ENCODE data around the gene STAP2.
"Not testable (repeated sequence)": the region's sequence is repeated elsewhere in the genome, so short reads cannot be mapped to it uniquely, and the experiment has no call there.

STAP2 gene

DNA sequence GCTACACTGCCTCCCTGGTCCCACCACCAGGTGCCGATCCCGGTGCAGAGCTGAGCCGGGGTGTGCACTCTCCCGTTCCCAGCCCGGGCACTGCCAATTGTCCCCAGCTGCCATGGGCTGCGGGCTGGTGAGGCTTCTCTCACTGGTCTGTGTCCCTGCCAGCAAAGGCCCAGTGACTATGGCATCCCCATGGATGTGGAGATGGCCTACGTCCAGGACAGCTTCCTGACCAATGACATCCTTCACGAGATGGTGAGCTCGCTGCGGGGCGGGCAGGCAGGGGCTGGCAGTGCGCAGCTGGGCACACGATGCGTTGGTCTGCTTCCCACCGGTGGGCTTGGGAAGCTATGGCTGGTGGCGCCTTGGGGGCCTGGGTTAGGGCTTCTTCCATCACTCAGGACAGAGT lies 19.3 kb upstream of the STAP2 start:
- no peak for DNase-seq (ENCODE audit: low read depth)

- no peak for DNase-seq (ENCODE audit: low read depth)
These were observed 18.6 kb upstream of the STAP2 start for GRCh38 chr19:4357095-4357797.

- no peak for DNase-seq (ENCODE audit: low read depth)
These were observed 16.3 kb upstream of the STAP2 start for GRCh38 chr19:4354897-4355296.

DNA sequence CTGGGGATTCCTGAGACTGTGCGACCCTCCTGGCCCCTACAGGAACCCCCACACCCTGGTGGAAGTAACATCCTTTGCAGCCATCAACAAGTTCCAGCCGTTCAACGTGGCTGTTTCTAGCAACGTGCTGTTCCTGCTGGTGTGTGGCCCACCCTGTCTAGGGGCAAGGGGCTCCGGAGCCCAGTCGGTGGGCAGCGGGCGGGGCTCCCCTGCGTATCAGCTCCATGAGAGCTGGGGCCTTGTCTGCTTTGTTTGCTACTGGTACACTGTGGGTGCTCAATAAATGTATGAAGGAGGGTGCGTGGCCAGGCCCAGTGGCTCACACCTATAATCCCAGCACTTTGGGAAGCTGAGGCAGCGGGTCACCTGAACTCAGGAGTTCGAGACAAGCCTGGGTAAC lies 15.7 kb upstream of the STAP2 start:
- DNase-seq (ENCODE audit: low read depth), result no peak

GRCh38 chr19:4352701-4353121 lies 14.1 kb upstream of the STAP2 start:
- peak; percentile 27 for DNase-seq (ENCODE audit: low read depth)

DNA sequence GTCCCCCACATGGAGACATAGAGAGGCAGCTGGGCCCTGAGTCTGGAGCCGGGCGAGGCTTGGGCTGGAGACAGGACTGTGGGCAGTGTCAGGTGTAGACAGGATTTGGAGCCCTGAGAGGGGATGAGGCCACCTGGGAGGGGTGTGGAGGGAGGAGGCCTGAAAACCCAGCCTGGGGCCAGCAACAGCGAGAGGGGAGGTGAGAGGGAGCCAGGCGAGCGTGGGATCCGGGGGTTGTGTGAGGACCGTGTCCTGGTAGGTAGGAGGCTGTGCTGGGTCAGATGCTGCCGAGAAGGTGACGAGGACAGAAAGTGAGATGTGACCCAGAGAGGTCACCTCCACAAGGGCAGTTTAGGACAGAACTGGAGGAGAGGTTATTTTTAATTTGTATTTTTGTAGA lies 12.1 kb upstream of the STAP2 start:
- DNase-seq (ENCODE audit: low read depth), result no peak

DNA sequence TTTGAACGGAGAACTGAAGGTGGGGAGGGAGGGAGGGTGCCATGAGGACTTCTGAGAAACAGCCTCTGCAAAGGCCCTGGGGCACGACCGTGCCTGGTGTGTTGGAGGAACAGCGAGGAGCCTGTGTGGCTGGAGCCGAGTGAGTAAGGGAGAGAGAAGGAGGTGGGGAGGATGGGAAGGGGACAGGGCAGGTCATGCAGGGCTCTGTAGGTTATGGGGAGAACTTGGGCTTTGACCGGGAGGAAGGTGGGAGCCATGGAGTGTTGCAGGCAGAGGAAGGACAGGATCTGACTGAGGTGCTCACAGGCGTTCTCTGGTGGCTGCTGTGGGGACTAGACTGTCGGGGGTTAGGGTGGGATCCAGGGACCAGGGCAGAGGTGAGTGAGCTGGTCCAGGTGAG lies 11.5 kb upstream of the STAP2 start:
- DNase-seq (ENCODE audit: low read depth), result no peak

- not testable (repeated sequence) for DNase-seq (ENCODE audit: low read depth)
These were observed 10.6 kb upstream of the STAP2 start for GRCh38 chr19:4349225-4349624.

DNA sequence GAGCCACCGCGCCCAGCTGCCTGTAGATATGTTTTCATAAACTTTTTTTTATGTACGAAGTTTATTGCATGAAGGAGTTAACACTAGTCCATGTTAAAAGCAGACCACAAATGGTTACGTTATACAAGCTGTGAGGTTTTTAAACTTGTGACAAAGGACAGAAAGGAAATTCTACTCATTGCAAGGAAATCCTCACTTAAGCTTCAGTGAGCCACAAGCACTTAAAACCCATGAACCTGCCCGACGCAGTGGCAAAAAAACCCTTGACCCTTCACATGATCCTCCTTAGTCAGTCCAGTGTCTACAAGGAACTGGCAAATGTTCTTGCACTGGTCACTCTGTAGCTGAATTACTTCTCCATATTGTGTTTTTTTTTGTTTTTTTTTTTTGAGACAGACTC lies 8.9 kb upstream of the STAP2 start:
- DNase-seq (ENCODE audit: low read depth), result no peak

GRCh38 chr19:4346020-4346383 lies 7.4 kb upstream of the STAP2 start:
- no peak for DNase-seq (ENCODE audit: low read depth)

DNA sequence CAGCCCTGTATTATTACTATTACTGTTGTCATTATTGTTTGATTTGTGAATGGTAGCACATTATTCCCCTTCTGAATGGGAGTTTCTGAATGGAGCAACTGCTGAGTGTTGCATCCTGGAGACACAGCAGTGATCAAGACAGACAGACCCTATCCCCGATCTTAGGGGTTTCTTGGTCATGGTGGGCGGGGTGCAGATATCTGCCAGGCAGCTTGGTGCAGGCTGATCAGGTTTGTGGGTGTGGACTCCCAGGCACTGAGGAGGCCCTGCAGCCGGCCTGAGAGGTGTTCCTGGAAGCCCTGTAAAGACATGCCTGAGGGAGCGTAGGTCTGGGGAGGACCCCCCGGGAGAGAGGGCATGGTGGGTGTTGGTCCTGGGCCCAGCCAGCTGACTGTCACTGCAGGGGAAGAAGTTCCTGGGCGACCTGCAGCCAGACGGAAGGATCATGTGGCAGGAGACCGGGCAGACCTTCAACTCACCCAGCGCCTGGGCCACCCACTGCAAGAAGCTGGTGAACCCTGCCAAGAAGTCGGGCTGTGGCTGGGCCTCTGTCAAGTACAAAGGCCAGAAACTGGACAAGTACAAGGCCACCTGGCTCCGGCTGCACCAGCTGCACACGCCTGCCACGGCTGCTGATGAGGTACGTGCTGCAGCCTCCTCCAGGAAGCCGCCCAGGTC lies 6.9 kb upstream of the STAP2 start:
- no peak for DNase-seq (ENCODE audit: low read depth)

- peak; percentile 86 for DNase-seq (ENCODE audit: low read depth)
These were observed 5.0 kb upstream of the STAP2 start, which contains the start of gene MPND for GRCh38 chr19:4343370-4344307. Gene MPND (plus strand): TSS chr19:4343562. CDS start chr19:4343594, 32 bp downstream.

DNA sequence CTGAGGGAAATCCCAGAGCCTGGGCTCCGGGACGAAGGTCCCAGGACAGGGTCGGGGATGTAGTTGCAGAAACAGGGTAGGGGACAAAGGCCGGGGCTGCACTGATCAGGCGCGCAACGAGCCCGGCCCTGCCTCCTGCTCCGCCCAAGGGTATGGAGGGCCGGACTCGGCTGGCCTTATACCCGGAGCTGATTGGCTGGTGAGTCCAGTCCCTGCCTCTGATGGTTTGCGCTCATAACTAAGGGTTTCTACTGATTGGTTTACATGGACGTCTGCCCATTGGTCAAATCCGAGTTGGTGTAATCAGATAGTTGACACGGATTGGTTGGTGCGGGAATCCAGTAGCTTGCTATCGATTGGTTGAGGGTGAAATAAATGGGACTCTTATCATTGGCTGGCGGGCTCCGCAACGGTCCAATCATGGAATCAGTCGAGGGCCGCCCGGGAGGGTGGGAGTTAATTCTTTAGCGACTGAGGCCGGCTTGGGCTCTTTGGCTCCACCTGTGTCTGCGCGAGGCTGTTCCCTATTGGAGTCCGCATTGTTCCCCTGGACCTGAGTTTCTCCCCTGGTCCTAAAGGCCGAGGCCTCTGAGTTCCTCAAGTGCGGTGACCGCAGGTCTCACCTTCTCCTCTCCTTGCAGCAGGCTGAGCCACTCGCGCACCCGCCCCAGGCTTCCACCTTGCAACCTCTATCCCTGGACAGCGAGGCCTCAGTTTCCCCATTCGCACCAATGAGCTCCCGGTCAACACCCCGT lies 4.2 kb upstream of the STAP2 start:
- peak; percentile 71 for DNase-seq (ENCODE audit: low read depth)

- DNase-seq (ENCODE audit: low read depth), result no peak
These were observed 3.6 kb upstream of the STAP2 start for GRCh38 chr19:4342314-4342614.

- no peak for DNase-seq (ENCODE audit: low read depth)
These were observed 654 bp downstream of the STAP2 start for GRCh38 chr19:4337906-4338440.

DNA sequence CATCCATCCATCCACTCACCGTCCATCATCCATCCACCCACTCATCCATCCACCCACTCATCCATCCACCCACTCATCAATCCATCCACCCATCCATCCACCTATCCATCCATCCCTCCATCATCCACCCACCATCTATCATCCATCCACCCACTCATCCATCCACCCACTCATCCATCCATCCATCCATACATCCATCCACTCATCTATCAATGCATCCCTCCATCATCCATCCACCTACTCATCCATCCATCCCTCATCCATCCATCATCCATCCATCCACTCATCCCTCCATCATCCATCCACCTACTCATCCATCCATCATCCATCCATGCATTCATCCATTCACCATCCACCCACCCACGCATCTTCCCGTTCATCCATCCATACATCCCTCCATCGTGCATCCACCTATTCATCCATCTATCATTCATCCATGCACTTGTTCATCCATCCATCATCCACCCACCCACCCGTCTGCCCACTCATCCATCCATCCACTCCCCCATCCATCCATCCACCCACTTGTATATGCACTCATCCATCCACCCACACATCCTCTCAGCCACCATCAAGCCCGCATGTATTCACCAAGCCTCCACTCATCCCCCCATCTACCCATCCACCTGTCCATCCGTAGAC lies 3.6 kb downstream of the STAP2 start:
- no peak for DNase-seq (ENCODE audit: low read depth)

DNA sequence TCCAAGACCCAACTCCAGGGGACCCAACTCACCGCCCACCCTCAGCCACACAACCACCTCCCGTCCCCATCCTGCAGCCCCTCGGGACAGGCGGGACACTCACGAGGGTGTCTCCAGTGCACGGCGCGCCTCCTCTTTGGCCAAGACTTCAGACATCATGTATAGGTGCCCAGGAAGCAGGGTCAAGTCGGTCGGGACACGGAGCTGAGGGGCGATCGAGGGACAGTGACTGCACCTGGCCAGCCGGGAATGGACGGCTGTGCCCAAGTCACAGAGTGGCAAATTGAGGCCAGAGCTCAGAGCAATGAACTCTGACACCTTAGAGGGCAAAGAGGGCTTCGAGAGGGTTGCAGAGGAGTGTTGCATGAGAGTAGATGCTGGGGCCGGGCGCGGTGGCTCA lies 8.8 kb downstream of the STAP2 start:
- DNase-seq (ENCODE audit: low read depth), result no peak

GRCh38 chr19:4328991-4329681 lies 9.5 kb downstream of the STAP2 start:
- peak; percentile 17 for DNase-seq (ENCODE audit: low read depth)

DNA sequence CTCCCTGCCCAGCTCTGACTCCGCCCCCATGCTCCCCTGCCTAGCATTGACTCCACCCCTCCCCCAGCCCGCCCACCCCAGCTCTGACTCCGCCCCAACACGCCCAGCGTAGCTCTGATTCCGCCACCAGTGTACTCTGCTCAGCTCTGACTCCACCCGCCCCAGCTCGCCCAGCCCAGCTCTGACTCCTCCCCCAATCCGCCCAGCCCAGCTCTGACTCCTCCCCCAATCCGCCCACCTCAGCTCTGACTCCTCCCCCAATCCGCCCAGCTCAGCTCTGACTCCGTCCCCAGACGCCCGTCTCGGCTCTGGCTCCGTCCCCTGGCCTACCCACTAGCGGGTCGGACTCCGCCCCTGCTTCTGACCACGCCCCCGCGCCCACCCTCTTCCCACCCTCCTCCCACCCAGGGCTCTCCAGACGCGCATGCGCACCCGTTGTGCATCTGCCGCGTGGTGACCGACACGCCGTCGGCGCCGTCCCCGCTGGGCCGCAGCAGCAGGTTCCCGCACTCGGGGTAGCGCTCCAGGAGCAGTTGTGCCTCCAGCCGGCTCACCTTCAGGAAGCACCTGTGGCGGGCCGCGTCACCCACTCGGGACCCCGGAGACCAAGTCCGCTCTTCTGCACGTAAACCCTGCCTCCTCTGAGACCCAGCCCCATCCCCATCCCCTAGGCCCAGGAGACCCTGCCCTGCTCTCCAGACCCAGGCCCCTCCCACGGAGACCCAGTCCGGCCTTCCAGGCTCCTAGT lies 10.2 kb downstream of the STAP2 start:
- DNase-seq (ENCODE audit: low read depth), result peak; percentile 93

- DNase-seq (ENCODE audit: low read depth), result no peak
These were observed 10.8 kb downstream of the STAP2 start for GRCh38 chr19:4327877-4328242.
